ENCODE measurements around the gene RTEL1.

RTEL1 gene

DNA sequence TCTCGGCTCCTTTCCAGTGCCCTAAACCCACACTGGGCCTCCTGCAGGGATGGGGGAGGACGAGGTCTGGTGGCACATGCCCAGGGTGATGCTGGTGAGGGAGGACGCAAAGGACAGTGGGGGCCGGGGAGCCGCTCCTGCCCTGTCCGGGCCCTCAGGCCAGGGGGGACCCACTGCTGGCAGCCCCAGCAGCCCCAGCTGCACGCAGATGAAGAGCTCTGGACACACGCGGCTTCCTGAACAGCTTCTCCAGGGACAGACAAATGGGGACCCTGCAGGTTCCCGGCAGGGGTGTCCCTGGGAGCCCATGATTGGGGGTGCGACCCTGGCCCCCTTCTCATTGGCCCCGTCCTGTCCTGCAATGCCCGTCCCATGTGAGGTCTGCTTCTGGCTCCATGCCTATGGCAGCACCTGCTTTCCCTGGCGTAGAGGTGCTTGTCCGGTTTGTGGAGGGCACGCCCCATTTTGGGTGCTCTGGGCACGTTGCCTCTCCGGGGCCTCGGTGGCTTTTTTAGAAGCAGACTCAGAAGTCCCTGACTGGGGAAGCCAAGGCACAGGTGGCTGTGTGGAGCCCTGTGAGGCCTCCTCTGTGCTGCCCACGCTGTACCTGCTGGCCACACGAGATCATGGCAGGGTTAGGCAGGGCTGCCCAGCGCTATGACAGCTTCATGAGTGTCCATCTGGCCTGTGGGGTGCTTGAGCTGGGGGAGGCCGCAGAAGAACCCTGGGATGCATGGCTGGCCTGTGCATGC is 22.9 kb downstream of the RTEL1 start:
- TF ChIP-seq, protein P1, sequence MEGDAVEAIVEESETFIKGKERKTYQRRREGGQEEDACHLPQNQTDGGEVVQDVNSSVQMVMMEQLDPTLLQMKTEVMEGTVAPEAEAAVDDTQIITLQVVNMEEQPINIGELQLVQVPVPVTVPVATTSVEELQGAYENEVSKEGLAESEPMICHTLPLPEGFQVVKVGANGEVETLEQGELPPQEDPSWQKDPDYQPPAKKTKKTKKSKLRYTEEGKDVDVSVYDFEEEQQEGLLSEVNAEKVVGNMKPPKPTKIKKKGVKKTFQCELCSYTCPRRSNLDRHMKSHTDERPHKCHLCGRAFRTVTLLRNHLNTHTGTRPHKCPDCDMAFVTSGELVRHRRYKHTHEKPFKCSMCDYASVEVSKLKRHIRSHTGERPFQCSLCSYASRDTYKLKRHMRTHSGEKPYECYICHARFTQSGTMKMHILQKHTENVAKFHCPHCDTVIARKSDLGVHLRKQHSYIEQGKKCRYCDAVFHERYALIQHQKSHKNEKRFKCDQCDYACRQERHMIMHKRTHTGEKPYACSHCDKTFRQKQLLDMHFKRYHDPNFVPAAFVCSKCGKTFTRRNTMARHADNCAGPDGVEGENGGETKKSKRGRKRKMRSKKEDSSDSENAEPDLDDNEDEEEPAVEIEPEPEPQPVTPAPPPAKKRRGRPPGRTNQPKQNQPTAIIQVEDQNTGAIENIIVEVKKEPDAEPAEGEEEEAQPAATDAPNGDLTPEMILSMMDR (IDR thresholded peaks at IDR 0.05; ENCODE audit: extremely low read depth, missing control alignments), result no peak
- DNase-seq (ENCODE audit: low spot score), result no peak

DNA sequence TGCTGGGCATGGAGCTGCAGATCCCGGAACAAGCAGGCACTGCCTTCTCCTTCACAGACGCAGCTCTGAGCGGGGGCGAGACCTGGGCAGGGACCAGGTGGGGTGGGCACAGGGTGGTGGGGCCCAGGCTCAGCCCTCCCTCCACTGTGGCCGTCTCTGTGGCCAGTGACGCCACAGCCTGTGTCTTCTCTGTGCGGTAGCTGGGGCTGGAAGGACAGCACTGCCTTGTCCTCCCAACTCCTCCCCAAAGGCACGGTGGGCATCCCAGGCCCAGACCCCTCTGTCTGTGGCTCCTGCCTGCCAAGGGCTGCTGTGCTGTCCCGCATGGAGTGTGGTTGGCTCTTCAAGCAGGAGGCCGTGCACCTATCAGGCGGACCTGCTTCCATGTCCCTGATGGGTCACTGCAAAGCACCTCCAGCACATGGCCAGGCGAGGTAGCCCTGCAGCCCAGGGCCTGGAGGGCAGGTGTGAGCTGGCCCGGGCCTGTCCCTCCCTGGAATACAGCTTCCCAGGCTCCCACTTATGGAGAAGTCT is 23.6 kb downstream of the RTEL1 start:
- TF ChIP-seq, protein P1 (IDR thresholded peaks at IDR 0.05; ENCODE audit: extremely low read depth, missing control alignments), result no peak
- no peak for DNase-seq (ENCODE audit: low spot score)

DNA sequence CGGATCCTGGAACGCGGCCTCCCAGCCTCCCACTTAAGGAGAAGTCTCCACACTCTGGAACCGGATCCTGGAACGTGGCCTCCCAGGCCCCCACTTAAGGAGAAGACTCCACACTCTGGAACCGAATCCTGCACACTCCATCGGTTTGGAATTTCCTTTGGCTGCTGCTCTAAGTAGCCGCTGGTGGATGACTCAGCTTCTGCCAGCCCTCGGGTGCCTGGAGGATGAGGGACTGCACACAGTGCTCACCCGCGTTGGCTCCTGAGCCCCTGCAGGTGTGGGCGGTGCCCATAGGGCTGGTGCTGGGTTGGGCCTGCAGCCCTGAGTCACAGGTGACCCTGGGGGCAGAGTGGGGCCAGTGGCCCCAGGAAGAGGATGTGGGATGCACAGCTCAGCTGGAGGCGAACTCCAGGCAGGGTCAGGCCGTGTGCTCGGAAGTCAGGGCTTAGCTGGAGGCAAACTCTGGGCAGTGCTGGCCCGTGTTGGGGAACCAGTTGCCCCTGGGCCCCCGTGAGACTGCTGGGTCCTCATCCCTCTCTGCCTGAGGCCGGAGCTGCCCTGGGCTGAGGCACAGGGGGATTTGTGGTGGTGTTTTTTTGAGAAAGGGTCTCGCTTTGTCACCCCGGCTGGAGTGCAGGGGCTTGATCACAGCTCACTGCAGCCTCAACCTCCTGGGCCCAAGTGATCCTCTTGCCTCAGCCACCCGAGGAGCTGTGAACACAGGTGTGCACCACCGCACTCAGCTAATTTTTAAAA is 24.4 kb downstream of the RTEL1 start:
- TF ChIP-seq, protein P1 (IDR thresholded peaks at IDR 0.05; ENCODE audit: extremely low read depth, missing control alignments), result no peak
- no peak for DNase-seq (ENCODE audit: low spot score)

DNA sequence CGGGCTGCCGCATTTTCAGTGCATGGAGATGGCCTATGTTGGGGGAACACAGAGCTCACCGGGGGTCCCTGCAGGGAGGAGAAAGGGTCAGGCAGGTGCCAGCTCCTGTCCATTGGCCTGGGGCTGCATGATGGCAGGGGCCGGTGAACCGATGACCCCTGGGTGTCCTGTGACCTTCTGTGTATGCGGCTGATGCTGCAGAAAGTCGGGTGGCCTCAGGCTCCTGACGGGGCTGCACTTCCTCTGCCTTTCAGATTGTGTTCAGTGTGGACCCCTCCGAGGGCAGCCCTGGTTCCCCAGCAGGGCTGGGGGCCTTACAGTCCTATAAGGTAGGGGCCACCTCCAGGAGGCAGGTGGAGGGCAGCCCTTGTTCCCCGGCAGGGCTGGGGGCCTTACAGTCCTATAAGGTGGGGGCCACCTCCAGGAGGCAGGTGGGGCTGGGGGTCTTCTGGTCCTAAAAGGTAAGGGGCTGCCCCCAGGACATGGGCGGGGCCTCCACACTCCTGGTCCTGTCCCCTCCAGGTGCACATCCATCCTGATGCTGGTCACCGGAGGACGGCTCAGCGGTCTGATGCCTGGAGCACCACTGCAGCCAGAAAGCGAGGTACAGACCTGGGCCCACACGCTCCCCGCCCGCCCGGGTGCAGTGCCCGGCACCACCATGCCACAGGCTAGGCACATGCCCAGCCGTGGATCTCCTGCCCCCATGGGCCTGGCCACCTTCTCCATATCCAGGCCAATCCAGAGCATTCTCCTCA is 27.3 kb downstream of the RTEL1 start:
- TF ChIP-seq, protein P1 (IDR thresholded peaks at IDR 0.05; ENCODE audit: extremely low read depth, missing control alignments), result no peak
- no peak for DNase-seq (ENCODE audit: low spot score)

DNA sequence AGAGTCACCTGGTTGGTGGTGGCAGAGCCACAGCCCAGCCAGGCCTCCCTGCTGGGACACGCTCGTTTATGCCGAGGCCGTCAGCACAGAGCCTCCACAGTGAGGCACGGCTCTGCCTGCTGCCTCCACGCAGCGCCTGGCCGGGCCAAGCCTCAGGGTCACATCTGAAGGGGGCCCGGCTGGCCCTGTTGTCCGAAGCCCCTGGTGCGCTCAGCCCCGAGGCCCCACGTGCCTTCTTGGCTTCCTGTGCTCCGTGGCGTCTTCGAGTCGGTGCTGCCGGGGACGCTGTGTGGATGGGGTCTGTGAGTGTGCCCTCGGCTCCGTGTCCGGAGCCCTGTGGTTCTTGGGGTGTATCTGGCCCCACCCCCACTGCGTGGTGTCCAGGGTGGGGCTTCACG is 28.0 kb downstream of the RTEL1 start:
- DNase-seq (ENCODE audit: low spot score), result no peak
- TF ChIP-seq, protein P1 (IDR thresholded peaks at IDR 0.05; ENCODE audit: extremely low read depth, missing control alignments), result no peak

DNA sequence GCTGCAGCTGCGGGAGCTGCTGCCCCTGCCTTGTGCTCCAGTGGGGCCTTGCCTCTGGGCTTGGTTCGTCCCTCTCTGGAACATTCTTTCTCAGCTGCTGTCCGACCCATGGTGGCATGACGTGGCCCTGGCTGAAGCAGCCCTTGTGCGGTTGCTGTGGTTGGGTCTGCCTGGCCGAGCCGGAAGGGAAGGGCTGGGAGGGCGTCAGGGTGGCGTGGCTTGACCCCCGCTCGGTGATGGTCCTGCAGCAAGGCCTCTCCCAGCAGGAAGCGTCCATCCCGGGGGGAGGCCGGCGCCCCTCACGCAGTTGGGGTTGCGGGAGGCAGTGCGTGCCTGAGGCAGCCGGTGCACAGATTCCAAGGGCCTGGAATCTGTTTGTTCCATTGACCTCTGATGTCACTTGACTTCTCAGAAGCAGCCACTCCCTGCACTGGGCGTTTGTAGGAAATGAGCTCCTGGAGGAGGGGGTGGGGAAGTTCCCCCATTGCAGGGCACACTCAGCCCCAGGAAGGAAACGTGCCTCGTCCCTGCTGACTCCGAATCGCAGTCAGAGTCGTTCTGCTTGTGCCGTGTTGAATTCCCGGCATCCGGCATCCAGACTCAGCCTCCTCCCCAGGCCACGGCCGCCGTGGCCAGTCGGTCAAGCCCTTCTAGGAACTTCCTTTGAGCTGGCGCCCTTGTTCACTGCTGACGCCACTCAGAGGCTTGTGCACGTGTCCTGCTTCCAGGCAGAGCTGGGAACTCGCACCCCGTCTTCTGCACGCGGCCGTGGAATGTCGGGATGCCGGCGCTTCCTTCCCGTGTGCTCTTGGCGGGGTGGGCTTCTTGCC is 28.6 kb downstream of the RTEL1 start:
- TF ChIP-seq, protein P1 (IDR thresholded peaks at IDR 0.05; ENCODE audit: extremely low read depth, missing control alignments), result no peak
- DNase-seq (ENCODE audit: low spot score), result peak; percentile 68
